ENCODE data around the gene KLHL40.

Gene KLHL40

DNA sequence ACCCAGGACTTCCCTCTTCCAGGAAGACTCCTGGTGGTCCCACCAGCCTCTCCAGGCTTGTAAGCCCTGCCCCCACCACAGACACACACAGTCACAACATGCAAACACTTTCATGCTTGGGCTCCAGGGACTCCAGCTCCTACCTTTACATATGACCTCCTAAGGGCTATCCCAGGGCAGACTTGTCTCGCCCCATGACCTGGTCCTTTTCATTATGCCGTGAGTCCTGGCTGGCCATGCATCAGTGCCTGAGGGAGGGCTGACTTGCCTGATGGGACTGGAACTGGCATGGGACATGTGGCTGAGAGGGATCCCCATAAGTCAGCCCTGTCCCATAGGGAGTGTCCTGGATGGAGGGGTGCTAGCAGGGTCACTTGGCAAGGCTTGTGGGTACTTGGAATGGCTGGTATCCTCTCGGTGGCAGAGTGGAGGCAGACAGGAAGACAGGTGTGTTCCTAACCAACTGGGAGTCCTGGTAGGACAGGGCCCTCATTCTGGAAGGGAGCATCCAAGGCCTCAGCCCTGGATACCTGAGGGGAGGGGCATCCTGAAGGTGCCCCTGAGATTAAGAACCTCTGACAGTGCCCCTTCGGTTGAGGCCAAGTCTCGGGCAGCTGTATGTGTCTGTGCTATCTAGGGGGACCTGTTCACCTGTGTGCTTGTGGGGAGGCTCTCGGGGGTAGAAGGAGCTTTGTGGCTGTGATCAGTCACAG, 17.8 kb downstream of the KLHL40 start:
- DNase-seq (ENCODE audit: low read depth in 2 of 2), result no peak

DNA sequence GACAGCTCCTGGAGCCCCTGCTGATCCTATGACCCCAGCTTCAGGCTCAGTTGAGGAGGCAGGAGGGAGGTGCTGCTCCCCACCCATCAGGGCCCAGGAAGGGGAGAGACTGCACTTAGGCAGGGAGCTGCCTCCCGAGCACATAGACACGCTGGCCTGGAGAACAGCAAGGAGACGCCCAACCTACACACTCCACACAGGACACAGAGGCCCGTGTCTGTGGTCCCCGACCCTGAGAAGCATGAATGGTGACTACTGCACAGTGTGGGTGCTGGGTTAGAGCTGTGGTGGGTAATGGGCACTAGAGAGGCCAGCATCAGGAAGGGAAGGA, 18.3 kb downstream of the KLHL40 start:
- DNase-seq (ENCODE audit: low read depth in 2 of 2), result no peak

DNA sequence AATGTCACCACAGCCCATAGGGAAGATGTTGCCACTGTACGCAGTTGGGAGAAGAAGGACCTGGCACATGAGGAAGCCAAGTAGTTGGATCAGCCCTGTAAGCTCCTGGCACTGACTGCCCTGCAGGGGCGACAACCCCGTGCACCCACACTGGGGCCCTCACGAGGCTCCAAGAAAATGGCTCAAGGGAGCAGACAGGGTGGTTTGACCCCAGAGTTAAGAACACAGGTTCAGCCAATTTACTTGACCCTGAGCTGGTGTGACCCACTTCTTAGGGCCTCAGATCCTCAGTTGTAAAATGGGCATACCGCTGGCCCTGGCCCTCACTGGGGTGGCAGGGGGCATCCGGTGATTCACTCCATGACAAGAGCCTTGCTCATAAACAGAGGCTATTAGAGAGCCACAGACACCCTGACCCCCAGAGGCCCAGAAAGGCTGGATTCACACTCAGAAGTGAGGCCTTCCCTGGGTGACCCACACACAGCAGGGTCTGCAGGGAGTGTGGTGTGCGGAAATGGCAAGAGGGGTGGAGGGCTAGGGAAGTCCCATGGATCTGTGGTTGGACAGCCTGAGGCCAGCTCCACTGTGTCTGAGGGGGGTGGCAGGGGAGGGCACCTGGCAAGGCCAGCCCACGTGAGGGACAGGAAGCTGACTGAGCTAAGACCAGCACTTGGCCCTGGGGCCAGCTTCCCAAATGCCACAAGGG, 19.0 kb downstream of the KLHL40 start:
- DNase-seq (ENCODE audit: low read depth in 2 of 2), result no peak

DNA sequence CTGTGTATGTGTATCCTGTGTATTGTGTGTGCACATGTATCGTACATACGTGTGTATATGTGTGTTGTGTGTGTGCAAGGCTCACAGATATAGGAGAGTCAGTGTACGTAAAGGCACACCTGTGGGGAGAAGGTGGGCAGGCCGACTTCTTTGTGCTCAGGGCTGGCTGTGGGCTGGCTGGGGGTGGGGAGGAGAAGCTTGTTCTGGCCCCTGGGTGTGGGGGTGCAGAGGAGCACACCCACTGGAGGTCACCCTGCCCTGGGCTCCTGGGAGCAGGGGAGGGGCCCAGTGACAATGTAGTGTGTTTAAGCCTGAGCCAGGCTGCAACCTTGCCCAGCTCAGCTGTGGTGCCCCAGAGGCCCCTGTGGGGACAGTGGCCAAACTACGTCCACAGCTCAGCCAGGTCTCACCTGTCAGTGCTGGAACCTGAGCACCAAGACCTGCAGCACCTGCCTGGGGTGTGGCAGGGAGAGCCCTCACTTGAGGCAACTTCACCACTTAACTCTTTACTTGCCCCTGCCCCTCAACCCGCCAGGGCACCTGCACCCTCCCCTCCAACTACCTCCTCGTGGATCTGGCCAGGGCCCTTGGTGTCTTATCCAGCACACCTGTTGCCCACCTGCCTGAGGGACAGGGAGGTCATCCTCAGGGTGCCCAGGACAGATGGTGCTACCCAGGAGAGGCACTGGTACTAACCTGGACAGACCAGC, 19.9 kb downstream of the KLHL40 start:
- no peak for DNase-seq (ENCODE audit: low read depth in 2 of 2)

DNA sequence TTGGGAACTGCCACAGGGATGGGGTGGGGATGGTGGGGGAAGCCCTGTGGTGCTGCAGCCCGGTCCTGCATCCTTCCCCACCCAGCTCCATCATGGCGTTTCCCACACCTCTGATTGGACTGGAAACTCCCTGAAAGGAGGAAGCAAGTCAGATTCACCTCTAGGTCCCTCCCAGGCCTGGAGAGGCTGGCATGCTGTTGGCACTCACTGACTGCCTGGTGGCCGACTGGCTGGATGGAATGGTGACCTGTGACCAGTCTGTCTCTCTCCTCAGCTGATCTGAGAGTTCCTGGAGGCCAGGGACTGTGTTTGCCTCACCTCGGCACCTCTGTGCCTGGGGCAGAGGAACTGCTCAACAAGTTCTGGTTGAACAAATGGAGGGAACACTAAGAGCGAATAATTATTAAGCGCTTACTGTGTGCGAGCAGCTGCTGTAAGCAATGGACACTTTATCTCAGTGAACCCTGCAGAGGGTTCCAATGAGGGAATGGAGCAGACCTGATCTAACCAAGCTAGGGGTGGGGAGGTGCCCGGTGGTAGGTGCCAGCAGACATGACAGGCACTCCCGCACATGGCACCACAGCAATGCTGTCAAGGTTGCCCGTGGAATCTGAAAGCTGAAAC, 20.7 kb downstream of the KLHL40 start:
- no peak for DNase-seq (ENCODE audit: low read depth in 2 of 2)

DNA sequence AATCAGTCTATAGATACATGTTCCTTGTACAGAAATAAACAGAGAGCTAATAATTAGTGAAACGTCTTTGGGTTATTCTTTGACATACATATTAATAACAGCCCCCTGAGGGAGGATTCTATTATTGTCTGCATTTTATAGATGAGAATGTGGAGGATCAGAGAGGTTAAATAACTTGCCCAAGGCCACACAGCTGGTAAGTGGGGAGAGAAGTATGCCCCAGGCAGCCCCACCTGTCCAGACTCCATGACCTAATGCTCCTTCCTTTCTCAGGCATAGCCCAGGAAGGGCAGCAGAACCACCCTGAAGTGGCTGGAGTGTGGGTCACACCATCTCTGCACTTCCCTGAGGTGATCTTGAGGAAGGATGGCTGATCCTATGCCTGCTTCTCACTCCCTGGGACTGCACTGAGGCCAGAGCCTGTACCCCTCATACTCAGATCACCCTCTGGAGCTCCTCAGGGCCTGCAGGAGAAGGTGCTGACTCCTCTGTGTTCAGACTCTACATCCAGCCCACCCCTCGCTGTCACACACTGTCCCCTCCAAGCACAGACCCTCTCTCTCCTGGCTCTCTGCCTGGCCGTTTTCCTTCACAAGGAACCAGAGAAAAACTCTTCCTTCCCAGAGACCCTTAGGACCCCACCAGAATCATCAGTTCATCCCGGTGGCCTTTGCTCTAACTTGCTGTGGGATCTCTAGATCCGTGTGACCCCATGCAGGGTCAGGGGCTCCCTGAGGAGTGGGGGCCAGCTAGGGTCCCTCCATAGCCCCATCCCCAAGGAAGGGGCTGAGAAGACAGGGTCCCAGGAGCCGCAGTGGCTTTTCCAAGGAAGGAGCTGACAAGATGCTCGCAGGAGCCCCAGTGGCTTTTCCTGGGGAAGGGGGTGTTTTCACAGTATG, 21.6 kb downstream of the KLHL40 start:
- no peak for DNase-seq (ENCODE audit: low read depth in 2 of 2)

DNA sequence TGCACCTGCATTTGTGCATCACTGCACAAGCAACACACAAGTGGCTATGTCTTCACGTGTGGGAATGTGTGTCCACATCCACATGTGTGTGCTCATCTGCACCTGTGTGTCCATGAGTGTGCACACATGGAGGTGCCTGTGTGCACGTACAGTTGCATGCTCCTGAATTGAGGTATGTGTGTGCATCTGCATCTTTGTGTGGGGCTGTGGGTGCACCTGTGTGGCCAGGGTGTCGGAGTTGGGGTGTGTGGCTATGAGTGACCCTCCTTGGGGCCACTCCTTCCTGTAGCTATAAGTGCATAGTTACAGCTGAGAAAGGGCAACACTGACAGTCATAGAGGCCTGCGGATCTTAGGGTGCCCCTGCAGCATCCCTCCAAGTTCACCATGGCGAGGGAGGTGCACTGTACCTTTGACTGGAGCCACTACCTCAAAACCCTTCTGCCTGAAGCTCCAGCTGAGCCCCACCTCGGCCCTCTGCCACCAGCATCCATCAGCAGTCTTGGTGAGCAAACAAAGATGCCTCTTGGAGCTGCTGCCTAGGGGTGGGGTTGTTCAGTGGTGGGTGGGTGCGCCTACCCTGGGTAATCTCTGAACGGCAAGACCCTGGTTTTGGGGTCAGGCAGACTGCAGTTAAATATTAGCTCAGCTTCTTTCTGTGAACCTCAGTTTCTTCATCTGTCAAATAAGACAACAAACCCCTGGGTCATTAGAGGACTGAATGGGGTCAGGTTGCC, 22.5 kb downstream of the KLHL40 start:
- DNase-seq (ENCODE audit: low read depth in 2 of 2), result no peak

DNA sequence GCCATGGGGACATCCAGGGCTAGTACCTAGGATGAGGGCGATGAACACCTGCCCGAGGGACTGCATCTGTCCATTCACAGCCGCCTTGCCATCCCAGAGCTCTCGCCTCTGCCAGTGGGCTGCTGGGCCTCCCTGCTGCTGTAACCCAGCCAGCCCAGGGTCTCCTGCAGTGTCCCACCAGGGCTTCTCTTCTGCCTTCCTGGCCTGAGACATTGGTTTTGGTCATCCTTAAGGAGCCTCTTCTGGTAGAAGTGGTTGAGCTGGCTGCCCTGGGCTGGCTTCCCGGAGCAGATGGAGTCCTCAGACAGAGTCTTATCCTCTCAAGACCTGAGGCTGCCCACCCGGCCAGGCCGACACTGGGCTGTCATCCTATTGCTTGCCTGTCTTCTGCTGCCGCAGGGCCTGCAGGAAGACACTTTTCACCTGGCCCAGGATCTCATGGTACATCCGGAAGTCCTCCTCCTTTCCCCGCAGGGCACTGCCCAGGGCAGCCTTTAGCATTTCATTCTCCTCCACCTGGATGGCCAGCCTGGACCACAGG, 23.3 kb downstream of the KLHL40 start:
- DNase-seq (ENCODE audit: low read depth in 2 of 2), result no peak

DNA sequence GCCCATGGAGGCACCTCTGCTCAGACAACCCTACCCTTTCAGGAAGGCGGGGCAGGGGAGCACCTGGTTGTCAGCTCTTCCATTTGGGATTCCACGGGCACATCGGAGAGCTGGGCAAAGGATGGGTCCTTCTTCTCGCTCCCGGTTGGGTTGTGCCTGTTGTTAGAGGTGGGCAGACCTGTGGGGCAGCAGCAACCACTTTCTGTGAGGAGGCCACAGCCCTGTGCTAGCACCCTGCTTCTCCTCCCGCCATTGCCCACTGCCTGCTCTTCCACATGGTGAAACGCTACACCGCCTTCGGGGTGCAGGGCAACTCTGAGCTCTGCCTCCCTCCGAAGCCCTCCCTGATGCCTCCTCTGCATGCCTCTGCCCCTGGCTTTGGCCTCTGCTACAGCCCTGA, 24.3 kb downstream of the KLHL40 start:
- no peak for DNase-seq (ENCODE audit: low read depth in 2 of 2)

DNA sequence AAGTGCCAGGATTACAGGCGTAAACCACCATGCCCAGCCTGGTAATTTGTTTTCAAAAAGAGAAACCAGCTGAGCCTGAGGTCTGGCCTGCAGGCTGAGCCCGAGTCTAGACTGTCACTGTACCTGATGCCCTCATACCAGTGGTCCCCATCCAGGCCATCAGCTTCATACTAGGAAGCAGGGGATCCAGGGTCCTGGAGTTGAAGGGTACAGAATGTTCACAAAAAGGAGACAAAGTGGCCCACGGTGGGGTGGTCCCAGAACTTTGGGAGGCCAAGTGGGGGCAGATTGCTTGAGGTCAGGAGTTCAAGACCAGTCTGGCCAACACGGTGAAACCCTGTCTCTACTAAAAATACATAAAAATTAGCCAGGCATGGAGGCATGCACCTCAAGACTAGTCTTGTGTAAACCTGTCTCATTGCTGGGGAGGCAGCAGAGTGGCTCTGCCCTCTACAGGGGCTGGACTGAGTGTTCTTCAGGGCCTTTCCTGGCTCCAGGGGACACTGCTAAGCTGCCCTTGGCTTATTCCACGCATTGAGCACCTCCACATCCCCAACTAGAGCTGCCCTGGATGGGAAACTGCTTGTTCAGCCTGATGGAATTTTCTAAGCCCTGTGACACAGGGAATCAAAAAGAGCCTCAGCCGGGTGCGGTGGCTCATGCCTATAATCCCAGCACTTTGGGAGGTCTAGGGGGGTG, 25.1 kb downstream of the KLHL40 start:
- DNase-seq (ENCODE audit: low read depth in 2 of 2), result no peak

DNA sequence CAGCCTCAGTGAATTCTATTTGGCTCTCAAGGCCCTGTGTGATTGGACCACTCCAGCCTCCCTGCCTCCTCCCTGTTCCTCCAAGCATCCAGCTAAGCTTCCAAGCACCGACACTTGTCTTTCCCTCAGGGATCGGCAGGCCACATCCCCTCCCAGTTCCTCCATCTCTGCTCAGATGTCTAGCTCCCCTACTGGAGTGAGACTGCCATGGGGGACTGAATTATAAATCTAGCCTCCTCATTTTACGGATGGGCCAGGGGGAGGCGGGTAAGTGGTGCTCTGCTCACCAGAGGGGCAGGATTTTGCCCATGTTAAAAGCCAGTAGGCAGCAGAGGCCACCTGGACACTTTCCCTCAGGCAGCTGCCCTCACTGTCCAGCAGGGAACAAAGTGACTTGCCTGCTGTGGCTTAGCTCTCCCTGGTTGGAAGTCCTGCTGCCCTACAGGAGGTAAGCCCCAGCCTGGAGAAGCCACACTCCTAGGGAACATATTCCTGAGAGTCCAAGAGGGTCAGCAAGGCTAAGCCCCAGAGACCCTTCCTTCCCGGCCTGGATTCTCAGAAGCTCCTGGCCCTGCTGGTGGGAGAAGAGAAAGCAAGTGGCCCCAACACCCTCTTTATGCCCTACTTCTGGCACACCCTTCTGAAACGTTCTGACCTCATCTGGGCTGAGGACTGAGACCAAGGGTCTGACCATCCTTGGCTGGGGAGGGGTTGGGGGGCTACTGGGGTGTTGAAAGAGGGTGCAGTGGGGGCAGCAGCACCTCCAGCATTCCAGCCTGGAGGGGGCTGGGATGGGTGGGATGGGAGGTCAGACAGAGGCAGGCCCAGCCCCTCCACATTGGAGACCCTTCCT, 26.4 kb downstream of the KLHL40 start:
- DNase-seq (ENCODE audit: low read depth in 2 of 2), result no peak

DNA sequence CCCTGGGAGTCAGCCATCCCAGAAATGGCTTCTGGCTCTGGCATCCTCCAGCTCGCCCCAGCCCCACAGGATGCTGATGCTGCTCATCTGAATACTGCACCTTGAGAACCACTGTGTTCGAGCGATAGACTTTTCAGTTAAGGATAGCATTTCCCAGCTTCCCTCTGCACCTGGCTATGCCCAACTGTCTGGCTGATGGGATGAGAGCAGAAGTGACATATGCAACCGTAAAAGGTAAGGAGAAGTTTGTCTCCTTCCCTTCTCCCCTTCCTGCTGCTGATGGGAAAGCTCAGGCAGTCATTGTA, 27.0 kb downstream of the KLHL40 start:
- no peak for DNase-seq (ENCODE audit: low read depth in 2 of 2)

DNA sequence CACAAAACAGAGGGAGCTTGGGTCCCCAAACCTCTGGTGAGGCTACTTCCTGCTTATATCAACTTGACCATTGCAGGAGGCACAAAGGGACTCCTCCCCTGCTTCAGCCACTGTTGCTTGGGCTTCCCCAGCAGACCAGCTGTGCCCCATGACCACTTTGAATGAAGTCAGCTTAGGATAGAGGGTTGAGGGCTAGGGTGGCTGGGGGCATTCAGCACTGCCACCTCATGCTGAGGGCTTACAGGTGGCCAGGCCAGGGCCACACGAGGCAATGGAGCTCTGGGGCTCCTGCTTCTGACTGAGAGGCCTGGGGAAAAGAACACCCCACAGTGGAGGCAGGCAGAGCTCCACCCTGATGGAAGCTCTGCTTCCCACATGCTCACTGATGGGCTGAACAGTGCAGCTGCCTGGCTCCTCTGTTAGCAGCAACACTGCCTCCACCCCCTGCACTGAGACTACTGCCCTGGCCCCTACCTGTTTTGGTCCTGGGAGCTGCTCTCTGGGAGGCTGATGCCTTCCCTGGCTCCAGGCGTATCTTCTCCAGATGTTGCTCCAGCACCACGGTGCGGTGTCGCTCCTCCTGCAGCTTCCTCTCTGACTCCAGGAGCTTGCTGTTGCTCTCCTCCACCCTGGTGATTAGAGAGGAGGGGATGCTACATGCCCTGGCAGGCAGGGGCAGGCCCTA, 27.5 kb downstream of the KLHL40 start:
- no peak for DNase-seq (ENCODE audit: low read depth in 2 of 2)

DNA sequence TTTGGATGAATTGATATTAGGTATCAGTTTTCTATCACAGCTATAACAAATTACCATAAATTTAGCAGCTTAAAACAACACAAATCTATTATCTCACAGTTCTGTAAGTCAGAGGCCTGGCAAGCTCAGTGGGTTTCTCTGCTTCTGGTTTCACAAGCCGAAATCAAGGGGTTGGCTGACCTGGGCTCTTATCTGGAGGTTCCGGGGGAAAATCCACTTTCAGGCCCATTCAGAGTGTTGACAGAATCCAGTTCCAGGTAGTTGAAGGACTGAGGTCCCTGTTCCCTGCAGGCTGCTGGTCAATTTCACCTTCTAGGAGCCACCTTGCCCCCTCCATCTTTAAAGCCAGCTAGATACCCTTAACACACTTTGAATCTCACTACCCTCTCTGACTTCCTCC, 28.4 kb downstream of the KLHL40 start:
- DNase-seq (ENCODE audit: low read depth in 2 of 2), result no peak

DNA sequence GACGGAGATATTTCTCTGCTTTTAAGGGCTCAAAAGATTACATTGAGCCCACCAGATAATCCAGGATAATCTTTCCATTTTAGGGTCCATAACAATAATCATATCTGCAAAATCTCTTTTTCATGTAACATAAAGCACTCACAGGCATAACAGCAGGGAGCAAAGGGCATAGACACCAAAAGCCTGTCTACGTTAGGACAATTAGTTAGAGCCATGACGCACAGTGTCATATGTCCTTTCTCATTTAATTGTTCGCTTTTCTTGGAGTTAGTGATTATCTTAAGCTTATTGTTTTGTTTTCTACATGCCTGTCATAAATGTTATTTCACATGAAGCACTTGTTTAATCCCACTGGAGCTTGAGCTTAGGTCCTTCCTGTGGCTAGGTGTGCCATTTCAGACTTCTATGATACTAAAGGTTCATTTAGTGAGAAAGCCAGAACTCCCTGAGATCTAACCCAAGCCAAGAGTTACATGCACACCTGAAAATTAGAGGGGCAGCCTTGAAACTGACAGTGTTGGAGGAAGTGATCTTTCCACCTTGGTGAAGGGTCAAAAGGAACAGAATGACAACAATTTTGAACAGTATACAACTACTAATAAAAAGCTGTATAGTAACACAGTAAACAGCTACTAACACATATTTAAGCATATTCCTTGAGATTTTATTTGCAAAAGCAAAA, 29.0 kb downstream of the KLHL40 start:
- no peak for DNase-seq (ENCODE audit: low read depth in 2 of 2)

DNA sequence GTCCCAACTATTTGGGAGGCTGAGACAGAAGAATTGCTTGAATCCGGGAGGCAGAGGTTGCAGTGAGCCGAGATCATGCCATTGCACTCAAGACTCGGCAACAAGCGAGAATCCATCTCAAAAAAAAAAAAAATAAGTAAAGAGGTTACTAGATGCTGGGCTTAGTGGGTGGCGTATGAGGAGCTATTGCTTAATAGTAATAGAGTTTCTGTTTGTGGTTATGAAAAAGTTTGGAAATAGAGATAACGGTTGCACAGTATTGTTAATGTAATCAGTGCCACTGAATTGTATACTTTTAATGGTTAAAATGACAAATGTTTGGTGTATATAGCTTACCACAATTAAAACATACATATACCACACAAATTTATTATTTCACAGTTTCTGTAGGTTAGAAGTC, 32.0 kb downstream of the KLHL40 start:
- no peak for DNase-seq (ENCODE audit: low read depth in 2 of 2)

DNA sequence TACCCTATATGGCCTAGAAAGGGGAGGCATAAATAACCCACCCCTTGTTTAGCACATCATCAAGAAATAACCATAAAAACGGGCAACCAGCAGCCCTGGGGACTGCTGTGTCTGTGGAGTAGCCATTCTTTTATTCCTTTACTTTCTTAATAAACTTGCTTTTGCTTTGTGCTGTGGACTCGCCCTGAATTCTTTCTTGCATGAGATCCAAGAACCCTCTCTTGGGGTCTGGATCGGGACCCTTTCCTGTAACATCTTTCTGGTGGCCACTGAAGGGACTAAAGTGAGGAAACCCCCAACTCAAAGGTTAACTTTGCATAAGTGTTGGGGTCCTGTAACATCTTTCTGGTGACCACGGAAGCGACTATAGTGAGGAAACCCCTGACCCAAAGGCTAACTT, 33.0 kb downstream of the KLHL40 start:
- no peak for DNase-seq (ENCODE audit: low read depth in 2 of 2)

DNA sequence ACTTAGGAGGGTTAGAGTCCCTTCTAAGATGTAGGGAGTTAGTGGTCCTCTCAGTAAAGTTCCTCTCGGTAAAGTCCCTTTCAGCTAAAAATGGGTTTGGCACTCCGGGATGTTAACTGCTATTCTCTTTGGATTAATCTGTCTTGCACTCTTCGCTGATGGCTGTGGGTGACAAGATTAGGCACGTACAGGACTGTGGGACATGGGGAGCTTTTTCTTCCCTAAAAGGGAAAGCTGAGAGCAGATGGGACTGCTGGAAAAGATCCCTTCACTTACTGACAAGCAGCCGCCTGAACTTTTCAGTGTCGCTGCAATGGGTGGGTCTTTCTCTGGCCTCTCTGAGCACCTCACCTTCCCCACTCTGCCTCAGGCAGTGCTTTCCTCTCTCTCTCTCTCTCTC, 33.7 kb downstream of the KLHL40 start:
- no peak for DNase-seq (ENCODE audit: low read depth in 2 of 2)

Data from stimulated activated CD8-positive, alpha-beta memory T cell treated with anti-CD3 and anti-CD28 coated beads, Interleukin-2, amount 100 ng/mL, for 48 hours (primary cell).